HUDEP-2 (cell line): ENCODE measurements around the gene REG4.
A peak's percentile ranks its signal among the peaks of the same experiment; 100 is the strongest.
"Not testable (repeated sequence)": the region's sequence is repeated elsewhere in the genome, so short reads cannot be mapped to it uniquely, and the experiment has no call there.

Experiments
- DNase-seq, 76 experiments: peaks; one replicate each; lab custom pipeline; 2025; ENCODE audit not compliant: unreplicated experiment in 76 of 76; lab: John Stamatoyannopoulos, UW

The REG4 gene

DNA sequence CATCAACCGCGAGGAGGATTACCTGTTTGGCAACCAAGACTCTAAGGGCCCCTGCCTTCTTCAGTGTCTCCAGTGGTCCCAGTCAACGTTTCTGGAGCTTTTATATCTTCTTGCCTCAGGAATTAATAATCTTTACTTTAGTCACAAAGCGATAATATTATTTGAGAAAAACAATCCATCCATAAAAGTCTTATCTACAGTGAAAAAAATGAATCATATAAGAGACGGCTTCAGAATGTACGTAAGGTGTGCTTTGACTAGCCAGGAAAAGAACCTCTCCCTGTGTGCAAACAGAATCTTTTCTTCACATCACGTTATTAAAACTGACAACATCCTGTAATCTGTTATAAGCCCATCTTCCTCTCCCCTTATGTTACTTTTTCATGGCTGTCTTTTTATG, at the start of gene REG4:
Gene REG4, minus strand, starts transcription at position 74 of the 400 bp plus-strand sequence. CDS start 2,691 bp downstream, outside the sequence.
- no peak for DNase-seq

DNA sequence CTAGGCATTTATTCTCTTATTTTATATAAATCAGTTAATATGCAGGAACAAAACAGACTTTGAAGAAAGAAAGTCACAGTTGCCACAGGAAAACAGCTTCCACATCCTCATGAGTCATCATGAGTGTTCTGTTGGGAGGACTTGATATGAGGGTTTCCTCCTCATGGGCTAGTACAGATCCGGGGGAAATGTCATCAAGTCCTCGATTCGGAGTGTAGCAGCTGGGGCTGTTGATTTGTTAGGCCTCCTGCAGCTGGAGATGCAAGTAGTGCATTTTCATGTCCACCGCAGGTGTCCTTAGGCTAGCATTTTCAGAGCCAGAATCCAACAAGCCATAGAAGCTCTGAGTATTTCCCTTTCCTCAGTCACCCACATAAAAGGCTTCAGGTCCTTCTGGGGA, 48.4 kb upstream of the REG4 start:
- DNase-seq, result peak in 6 of 76 experiments; percentile 3 to 29 (median 10)

DNA sequence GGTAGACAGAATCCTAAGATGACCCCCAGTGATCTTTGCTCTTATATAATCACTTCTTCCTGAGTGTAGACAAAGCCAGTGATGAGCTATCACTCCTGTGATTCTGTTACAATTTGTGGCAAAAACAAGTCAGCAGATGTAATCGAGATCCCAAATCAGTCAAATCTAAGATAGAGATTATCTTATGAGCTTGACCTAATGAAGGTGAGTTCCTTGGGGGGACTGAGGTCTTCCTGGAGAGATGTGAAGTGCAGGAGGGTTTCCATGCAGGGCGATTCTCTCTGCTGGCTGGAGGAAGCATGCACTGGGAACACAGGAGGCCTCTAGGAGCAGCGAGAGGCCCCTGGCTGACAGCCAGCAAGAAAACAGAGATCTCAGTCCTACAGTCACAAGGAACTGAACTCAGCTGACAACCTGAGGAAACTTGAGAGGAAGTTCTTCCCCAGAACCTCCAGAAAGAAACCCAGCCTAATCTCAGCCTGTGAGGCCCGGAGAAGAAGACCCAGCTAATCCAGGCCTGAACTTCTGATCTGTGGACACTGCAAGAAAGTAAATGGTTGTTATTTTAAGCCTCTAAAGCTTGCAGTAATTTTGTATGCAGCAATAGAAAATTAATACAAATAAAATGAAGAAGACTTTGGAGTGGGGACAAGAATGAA, 47.4 kb upstream of the REG4 start:
- not testable (repeated sequence) for DNase-seq

DNA sequence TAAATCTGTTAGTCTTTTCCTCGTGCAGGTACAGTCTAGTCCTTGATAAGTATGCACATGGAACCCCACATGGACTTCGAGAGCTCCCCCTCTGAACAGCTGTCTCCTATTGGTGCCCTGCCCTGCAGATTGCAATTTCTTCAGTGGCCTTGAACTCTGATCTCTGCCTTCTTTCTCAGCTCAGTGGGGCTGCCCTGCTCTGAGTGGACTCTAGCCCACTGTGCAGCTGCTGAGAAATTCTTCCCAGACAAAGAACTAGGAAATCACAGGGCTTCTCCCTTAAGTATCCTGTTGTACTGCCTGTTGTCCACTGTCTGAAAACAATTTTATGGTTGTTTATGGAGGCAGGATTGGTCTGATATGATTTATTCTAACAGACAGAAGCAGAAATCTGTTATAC, 46.9 kb upstream of the REG4 start:
- no peak for DNase-seq

DNA sequence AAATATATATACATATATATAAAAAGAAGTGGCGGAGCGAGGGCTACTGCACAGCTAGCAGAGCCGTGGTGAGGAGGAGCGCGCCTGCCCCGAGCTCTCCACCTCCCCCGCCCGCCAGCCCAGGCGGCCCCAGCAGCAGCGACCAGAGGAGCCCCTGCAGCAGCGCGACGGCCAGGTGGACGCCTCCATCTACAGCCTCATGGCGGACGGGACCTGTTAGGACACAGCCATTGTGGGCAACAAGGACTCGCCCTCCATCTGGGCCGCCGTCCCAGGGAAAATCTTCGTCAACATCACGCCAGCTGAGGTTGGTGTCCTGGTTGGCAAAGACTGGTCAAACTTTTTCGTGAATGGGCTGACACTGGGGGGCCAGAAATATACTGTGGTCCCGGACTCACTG, 41.9 kb upstream of the REG4 start:
- DNase-seq, result no peak

DNA sequence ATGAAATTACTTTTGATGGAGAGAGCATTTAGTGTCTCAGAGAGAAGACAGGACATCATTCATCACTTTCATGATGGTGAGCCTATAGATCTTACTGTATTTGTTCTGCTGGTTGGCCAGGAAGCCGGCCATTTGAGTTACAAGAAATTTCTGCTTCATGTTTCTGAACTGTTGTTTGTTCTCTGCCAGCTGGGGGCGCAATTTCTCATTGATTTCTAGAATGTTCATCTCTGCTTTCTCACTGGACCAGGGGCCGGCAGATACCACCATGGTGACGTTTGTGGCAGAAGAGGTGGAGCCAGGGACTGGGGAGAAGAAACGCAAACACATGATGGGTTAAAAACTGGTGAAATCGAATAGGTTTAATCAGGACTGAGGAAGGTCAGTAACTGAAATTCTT, 32.9 kb upstream of the REG4 start:
- not testable (repeated sequence) for DNase-seq

DNA sequence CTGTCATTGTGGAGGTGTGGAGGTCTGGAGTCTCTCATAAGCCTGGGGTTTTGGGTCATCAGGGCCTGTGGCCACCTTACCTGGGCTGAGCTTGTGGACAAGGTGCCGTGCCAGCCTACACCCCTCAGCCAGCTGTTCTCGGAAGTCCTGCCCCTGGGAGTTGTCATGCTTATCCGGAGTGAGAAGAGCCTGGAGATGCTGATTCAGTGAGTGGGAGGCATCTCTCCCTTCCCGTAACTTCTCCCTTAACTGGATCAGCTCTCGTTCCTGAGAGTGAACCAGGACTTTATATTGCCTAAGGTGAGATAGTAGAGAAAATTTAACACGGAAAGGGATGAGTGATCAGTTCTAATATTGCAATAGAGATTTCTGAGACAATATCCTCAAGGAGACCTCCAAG, 30.0 kb upstream of the REG4 start:
- no peak for DNase-seq

DNA sequence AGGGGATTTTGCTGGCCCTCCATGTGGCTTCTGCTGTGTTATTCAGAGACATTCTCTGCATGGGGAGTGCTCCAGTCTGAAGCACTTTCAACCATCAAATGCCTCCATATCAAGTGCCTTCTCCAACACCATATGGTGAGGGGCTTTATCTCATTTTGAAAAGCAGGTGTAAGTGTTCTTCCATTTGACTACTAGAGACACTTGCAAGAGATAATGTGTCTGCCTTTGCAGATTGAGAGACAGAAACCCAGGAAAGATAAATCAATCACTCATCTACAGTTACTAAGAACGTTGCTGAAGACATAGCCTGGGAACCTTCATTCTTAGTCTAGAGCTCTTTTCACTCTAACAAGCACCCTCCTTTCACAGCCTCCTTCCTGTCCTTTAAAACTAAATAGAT, 29.5 kb upstream of the REG4 start:
- no peak for DNase-seq

DNA sequence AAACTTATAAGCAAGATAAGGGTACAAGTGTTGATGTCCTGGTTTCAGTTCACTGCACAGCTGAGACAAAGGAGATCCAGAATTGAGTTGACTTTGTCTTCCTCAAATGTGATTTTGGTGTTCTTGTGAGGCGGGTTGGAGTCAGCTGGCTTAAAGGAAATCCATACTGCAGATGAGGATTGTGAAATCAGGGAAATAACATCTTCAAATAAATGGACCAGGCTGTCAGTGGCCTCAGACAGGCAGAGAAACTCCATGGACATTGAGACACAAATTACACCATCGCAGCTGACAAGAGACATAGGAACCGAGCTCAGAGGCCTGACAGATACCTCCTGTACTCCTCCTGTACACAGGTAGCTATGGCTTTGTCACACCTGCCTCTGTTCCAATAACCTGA, 27.0 kb upstream of the REG4 start:
- DNase-seq, result no peak

DNA sequence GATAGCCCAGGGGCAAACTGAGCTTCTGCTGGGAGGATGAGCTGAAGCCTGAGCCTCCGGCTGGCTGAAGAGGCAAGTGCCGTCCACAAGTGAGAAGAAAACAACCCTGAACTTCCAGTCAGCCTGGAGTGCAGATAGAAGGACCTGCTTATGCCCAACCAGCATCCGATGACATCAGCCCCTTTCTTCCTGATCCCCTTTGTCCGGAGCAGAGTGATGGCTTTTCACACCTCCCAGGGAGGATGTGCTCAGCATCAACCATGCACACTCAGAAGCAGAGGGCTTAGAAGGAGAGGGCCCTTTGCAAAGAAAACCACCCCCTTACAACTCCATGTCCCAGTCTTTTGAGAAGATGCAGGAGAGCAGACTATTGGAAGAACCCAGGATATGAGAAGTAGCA, 23.7 kb upstream of the REG4 start:
- no peak for DNase-seq

DNA sequence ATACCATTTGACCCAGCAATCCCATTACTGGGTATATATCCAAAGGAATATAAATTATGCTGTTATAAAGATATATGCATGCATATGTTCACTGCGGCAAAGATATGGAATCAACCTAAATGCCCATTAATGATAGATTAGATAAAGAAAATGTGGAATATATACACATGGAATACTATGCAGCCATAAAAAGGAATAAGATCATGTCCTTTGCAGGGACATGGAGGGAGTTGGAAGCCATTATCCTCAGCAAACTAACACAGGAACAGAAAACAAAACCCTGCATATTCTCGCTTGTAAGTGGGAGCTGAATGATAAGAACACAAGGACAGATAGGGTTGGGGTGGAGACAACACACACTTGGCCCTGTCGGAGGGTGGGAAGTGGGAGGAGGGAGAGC, 19.8 kb upstream of the REG4 start:
- no peak for DNase-seq

DNA sequence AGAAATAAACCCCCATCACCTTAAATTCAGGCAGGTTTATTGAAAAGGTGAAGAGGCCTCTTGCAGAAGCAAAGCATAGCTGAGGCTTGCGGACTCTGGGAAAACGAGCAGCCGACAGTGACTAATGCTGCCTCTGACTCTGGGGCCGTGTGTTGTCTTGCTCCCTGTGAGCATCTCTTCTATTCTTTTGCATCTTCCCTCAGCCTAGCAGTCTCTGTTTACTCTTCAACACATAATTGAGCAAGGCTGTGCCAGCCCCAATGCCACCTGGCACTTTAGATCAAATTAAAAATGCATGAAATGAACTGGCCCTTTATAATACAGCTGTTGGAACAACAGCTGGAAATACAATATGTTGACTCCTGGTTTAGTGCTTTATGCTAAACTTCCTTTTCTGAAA, 18.4 kb upstream of the REG4 start:
- no peak for DNase-seq

DNA sequence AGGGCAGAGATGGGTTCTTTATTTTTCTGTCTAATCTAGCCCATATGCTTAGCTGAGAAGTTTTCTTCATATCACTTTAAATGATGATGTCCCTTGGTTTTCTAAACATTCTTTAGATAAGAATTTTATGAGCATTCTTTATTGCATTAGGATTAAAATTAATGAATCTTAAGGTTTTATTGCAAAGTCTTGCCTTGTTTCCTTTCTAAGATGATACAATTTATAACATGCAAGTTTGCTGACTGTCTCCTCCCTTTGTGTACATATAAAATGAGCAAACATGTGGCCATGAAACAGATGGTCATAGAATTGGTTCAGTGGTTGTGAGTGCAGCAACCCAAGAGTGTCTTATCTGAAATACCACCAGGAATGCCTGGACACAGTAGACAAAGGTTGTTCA, 17.7 kb upstream of the REG4 start:
- DNase-seq, result not testable (repeated sequence)

DNA sequence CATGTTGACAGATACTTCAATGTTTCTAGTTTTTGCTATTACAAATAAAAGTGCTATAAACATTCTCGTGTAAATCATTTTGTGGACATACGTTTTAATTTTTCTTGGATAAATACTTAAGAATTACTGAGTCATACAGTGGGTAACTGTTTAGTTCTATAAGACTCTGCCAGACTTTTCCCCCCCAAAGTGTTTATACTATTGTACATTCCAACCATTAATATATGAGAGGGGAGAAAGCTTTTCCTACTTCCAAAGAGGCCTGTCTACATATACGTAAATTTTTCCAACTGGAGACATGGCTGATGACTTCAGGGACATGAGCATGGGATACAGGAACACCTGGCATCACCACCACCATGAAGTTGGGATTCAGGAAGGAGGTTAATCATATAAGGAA, 17.0 kb upstream of the REG4 start:
- DNase-seq, result no peak

DNA sequence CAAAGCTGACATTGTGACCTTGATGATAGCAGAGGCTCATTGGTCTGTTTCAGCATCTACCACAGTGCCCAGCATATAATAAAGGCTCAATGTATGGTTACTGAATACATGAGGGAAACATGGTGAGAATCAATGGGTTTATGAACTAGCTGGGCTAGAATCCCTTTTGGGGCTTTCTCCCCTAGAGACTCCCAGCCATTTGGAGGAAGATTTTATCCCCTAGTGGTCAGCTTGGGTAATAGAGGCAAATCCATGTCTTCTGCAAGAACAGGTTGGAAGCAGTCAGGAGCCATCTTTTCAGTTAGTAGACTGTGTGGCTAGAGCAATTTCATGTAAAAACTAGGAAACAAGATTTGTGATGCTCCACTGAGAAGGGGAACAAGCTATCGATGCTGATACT, 15.8 kb upstream of the REG4 start:
- peak in 6 of 76 experiments; percentile 2 to 12 (median 4) for DNase-seq

DNA sequence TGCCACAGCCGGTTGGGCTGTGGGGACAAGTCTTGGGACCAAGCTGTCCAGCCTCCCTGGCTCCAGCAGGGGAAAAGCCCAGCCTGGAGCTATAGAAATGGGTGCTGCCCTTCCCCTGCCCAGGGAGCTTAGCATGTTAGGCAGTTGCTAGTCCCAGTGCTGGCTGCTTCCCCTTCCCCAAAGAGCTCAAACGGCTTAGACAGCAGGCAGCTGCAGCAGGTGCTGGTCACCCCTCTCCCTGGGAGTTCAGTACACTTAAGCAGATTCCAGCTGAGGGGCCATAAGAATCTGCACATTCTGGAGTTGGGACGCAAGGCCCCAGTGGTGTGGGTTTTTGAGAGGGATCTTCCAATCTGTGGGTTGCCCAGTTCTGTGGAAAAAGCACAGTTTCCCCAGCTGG, 11.1 kb upstream of the REG4 start:
- DNase-seq, result no peak

DNA sequence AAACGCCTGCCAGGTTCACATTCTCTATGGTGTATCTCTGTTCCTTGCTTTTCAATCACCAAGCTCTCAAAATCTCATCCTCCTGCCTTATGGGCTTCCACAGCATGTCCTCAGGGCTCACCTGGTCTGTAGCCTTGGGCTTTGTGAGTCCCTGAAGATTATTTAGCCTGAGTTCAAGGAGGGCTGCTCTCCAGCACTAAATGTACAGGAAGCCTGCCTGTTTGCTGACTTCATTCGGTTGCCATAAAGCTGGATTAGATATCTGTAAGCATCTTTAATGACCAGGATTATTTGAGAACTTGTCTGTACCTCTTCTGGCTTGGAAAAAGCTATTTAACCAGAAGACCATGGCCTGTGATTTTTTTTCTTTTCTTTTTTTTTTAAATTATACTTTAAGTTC, 6.9 kb upstream of the REG4 start:
- DNase-seq, result no peak

DNA sequence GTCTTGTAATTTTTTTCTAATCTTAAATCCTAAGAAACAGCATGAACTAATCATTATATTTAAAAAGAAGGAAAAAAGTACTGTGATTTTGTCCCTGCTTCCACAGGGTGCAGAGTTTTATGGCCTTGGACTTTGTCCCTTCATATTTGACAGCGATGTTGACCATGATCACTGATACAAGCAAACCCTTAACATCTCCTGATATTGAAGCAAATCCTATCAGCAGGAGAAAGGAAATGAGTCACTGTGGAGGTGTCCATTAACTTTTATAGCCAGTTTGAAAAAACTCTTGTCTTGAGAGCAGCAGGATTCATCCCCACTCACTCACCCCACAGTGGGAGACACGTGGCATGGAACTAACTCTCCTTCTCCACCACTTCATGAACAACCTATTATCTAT, 5.1 kb upstream of the REG4 start:
- no peak for DNase-seq

DNA sequence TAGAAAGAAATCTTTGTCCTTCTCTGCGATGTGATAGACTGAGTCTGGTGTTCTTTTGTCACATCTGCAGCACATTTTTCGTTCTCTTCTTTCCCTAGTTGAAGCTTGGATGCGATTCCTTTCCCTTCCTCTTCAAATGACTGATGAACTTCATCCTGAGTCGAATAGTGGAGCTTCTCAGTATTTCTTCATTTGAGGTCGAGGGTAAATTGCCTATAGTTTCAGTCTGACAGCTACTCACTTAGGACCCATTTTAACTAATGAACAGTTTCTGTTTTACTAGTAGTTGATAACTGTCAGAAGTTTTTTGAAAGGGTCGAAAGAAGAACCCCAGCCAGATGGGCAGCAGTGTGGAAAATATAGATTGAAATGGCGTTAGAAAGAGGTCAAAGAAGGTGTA, 4.7 kb upstream of the REG4 start:
- no peak for DNase-seq

DNA sequence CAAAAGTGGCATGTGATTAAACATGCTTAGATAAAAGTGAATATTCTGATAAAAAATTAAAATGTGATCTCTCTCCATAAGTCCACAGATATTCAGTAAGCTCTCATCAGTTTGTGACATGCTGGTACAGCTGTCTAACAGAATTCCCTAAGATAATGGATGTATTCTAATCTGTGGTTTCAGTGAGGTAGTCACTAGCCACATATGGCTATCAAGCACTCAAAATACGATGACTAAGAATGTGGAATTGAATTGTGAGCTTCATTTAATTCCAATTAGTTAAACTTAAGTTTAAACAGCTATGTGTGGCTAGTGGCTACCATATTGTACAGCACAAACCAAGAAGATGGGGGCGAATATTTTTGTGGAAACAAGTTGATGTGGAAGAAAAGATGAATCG, 4.1 kb upstream of the REG4 start:
- DNase-seq, result peak in 1 of 76 experiments; percentile 1

DNA sequence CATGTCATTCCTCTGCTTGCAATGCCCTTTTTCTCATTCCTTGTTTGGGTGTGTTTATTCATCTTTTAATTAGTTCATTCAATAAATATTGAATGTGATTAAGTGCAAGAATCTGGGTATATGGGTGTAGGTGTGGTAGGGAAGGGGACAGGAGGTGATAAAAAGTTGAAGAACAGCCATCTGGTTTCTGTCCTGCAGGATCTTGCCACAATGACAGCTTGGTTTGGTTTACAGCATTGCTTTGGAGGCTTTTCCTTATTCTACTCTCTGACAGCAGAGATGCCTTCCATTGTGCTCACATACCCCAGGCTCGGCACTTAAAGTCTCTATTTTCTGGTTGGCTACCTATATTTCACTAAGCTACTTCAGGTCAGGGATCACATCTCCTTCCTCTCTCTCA, 3.0 kb upstream of the REG4 start:
- DNase-seq, result no peak

DNA sequence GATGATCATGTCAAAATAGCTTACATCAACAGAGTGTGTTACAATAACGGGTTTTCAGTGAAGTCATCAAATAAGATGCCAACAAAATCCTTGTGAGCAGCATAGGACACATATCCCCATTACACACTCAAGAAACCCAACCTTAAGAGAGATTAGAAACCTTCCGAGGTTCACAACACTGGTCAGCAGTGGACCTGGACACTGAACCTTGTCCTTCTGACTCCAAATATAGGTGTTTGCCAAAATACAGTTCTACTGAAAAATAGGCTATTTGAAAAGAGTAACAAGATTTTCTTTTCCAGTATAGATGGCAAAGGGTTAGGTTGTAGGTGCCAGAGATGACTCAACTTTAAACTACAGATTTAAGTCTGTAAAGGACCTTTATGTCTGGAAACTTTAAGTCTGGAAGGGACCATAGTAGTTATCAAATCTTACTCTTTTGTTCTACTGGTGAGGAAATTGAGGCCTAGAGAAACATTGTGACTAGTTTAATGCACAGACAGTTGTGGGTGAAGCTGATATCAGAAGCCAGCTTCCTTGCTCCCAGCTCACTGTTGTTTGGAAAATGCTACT, 811 bp upstream of the REG4 start:
- no peak for DNase-seq
